Endometrial microvascular endothelial cells (primary cell): Measurements from ENCODE around the gene ZNF512B. TPM values are rescaled to one million over a fixed set of nuclear protein-coding genes. Genes with fewer than 3 reads are reported as not detected.
"Not testable (repeated sequence)": the region's sequence is repeated elsewhere in the genome, so short reads cannot be mapped to it uniquely, and the experiment has no call there.

ENCODE experiments used
- in situ Hi-C: cut with HindIII; loops from 2 replicates; pipeline ENCODE4 v1.10.0; 2017; ENCODE audit warnings: low sequenced_read_pairs, low pct_unique_long_range_greater_than_20kb; ENCODE audit errors: inconsistent ontology term
- total RNA-seq: library from RNA; depleted of rRNA; stranded (reverse); fragments of >200 nt; gene quantifications from one replicate; pipeline ENCODE4 v1.2.3, GENCODE V29; 2015; ENCODE audit errors: inconsistent ontology term

The ZNF512B gene
- total RNA-seq, 1 donor from 2014 or later, result 18.3 TPM

GRCh38 chr20:63967330-63968135, 2.2 kb downstream of the ZNF512B start:
- in situ Hi-C loops, result no loop called here

GRCh38 chr20:63966944-63967322, 2.8 kb downstream of the ZNF512B start:
- in situ Hi-C loops, result no loop called here

GRCh38 chr20:63966172-63966943, 3.4 kb downstream of the ZNF512B start:
- in situ Hi-C loops, result no loop called here

DNA sequence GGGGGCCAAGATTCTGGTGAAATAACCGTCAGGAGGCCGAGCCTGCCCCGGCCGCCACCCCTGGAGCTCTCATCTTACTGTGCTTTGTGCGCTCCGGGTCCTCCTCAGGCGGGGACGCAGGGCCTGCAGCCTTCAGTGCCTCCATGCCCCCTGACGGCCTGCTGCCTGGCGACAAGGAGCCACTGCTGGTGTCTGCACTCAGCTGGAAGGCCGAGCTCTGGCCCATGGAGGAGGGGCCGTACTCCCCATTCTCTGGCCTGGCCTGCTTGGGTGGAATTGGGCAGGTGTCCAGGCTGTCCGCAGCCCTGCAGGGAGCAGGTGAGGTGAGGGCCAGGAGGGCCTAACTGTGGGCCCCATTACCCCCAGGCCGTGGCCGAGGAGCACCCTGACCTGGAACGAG, 5.3 kb downstream of the ZNF512B start:
- in situ Hi-C loops, result no loop called here

GRCh38 chr20:63963784-63964301, 5.9 kb downstream of the ZNF512B start:
- in situ Hi-C loops, result no loop called here

- in situ Hi-C loops, result no loop called here
Measured at GRCh38 chr20:63963348-63963741, 6.4 kb downstream of the ZNF512B start.

DNA sequence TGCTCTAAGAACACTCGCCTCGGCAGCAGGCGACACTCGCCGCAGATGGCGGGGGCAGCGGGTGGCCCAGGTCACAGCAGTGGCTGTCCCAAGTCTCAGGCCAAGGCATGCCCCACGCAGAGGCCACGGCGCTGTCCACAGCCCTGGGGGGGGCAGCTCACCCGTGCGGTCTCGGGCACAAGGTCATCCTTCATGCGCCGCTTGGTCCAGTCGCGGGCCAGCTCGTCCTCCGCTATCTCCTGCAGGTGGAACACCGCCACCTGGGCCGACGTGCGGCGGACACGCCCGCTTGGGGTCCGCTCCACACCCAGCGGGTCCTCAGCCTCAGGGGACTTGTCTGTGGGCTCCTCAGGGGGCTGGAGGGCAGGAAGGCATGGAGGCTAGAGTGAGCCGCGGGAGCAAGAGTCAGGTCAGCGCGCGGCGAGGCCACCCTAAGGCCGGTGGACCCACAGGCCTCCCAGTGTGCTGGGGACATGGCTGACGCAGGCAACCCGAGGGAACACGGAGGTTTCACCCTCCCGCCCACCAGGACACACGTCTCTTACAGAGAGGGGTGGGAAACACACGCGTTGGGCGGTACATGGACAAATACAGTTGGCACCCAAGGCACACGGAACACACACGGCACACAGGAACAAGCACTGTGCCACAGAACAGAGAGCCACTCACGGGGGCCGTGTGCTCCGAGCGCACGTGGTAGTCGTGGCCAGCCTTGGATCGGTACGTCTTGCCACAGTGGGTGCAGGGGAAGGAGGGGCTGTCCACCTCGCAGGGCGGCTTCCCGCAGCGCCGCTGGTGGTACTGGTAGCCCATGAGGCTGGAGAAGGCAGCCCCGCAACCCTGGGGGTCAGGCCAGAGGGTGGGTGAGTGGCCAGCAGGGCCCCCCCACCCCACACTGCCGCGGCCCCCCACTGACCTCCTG, 7.0 kb downstream of the ZNF512B start:
- in situ Hi-C loops, result no loop called here

- in situ Hi-C loops, result no loop called here
Measured at GRCh38 chr20:63961664-63962425, 7.9 kb downstream of the ZNF512B start.

GRCh38 chr20:63960654-63961621, 8.8 kb downstream of the ZNF512B start:
- in situ Hi-C loops, result not testable (repeated sequence)

- in situ Hi-C loops, result no loop called here
Measured at GRCh38 chr20:63959699-63960075, 10.0 kb downstream of the ZNF512B start.

DNA sequence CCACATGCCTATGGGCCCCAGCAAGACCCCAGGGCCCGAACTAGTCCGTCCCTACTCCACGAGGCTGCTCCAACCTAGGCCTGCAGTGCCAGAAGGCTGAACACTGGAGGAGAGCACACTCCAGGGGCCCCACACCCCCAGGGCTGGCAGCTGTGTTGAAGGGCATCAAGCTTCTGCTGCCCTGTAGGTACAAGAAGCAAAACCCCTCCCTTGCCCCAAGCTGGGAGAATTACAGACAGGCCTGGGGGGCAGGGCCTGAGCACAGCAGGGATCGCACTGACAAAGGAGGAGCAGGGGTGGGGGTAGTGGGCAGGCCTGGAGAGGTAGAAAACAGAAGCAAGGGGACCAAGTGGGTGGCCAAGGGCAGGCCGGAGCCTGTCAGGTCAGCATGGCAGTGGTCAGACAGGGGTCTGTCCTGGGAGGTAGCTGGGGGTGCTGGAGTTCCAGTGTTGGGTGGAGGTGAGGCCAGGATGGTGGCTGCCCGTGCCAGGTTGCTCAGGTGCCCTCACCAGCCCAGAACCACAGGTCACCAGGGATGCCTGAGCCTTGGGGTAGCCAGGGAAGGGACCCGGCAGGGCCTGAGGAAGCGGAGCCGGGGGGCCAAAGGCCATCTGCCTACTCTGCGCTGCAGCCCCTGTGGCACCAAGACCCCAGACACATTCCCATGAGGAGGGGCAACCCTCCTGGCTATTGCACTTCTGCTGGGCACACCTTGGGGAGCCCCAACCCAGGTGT, 10.6 kb downstream of the ZNF512B start:
- in situ Hi-C loops, result no loop called here

DNA sequence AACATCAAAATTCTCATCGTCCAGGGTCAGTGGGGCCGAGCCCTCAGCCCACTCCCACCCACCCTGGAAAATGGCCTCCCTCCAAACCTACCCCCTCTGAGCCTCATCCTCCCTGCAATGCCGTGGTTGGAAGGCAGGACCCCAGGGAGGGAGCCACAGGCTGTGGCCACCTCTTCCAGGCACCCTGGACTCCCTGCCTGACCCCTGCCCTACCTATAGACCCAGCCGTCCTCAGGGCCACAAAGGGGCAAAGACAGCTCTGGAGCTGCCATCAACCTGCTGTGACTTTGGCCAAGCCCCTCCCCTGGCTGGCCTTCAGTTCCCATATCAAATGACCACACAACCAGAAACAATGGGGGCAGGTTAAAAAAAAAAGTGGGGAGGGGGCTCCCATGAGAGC, 11.3 kb downstream of the ZNF512B start:
- in situ Hi-C loops, result no loop called here

GRCh38 chr20:63957690-63958441, 11.9 kb downstream of the ZNF512B start:
- in situ Hi-C loops, result no loop called here

- in situ Hi-C loops, result no loop called here
Measured at GRCh38 chr20:63957004-63957689, 12.6 kb downstream of the ZNF512B start.

GRCh38 chr20:63956664-63957003, 13.1 kb downstream of the ZNF512B start:
- in situ Hi-C loops, result no loop called here
